Measurements from ENCODE around the gene FBXL22. TPM values are rescaled to one million over a fixed set of nuclear protein-coding genes. Genes with fewer than 3 reads are reported as not detected.

Gene FBXL22
- total RNA-seq, 1 experiment from 2014 or later = 0.49 TPM

GRCh38 chr15:63610209-63610841, 13.1 kb downstream of the FBXL22 start:
- no peak overlapping the region for H2AFZ ChIP-seq (ENCODE audit: low read depth, low read length, poor library complexity, severe bottlenecking)
- no peaks in the 10 kb centered on the region for H4K20me1 ChIP-seq (ENCODE audit: insufficient read depth)
- DNase-seq (ENCODE audit: low read depth, low spot score) = peak; percentile 69
- no peak overlapping the region for H3K27ac ChIP-seq (ENCODE audit: low read depth, low read length)
- POLR2A ChIA-PET = interaction anchor here (1.1 to 1.2 kb wide), 2 partner anchors 106 to 457 kb away, joined by 3 read pairs; partner anchors contain the start of gene USP3
- peaks cover 0 to 4% of the 10 kb centered on the region in 2 experiments; a peak in 1 of 4 replicates for H3K4me1 ChIP-seq (ENCODE audit: control insufficient read depth in 1 of 2, insufficient read depth in 2 of 2, low read length in 2 of 2)
- CTCF ChIA-PET = interaction anchor here (0.6 to 3.2 kb wide), 22 partner anchors 10 to 553 kb away, joined by 3 to 49 read pairs (median 4); partner anchors contain the start of genes CIAO2A, DAPK2, FBXL22 and PPIB
- no peak overlapping the region for H3K9ac ChIP-seq (ENCODE audit: low read length)
- no peaks in the 10 kb centered on the region for H3K36me3 ChIP-seq (ENCODE audit: control insufficient read depth in 1 of 2, insufficient read depth in 2 of 2, low read length in 2 of 2)
- intact Hi-C loops (cut with micrococcal nuclease) = loop anchor here (1.0 to 5.0 kb wide), 3 partner anchors 281 to 542 kb away; partner anchors contain the start of gene SNX22
- no peaks in the 10 kb centered on the region for H3K9me3 ChIP-seq (ENCODE audit: control insufficient read depth in 1 of 2, insufficient read depth in 1 of 2, low read depth in 1 of 2, low read length in 2 of 2)
- no peaks in the 10 kb centered on the region for H3K79me2 ChIP-seq (ENCODE audit: insufficient read depth, low read length)
- no peak overlapping the region for H3K4me2 ChIP-seq (ENCODE audit: low read length)
- RAD21 ChIA-PET (ENCODE audit: low non-redundant PET in 1 of 2, low total read pairs in 2 of 2, uncharacterized antibody in 2 of 2, unreplicated experiment in 2 of 2) = interaction anchor here (0.5 to 1.3 kb wide), 8 partner anchors 142 to 539 kb away, joined by 3 to 7 read pairs (median 4); partner anchors contain the start of gene DAPK2 (in 1 of the 2)
- H3K9me2 ChIP-seq (ENCODE audit: insufficient read depth) = no peaks in the 10 kb centered on the region
- no TSS peak for BruUV-seq (replicated peaks)
- peak; percentile 98 for ATAC-seq
- no peak overlapping the region for H3K4me3 ChIP-seq (replicated peaks in 1 of 2; ENCODE audit: low read depth in 1 of 2, low read length in 2 of 2)
- H3K27me3 ChIP-seq (ENCODE audit: insufficient read depth, low read length) = no peaks in the 10 kb centered on the region
- TF ChIP-seq CBX3 (IDR thresholded peaks at IDR 0.05; ENCODE audit: low read depth) (no peak), RAD21 (IDR thresholded peaks at IDR 0.05; ENCODE audit: low read depth) (peak; percentile 90), REST (IDR thresholded peaks at IDR 0.05; ENCODE audit: low read depth) (no peak), JUND (IDR thresholded peaks at IDR 0.05) (no peak), CTCF (IDR thresholded peaks at IDR 0.05 in 2 of 3, conservative IDR thresholded peaks at IDR 0.05 in 1 of 3; ENCODE audit: borderline replicate concordance in 1 of 3, insufficient read depth in 1 of 3, low read depth in 2 of 3, low read length in 2 of 3) (peak; percentile 77 to 82 (median 80)), EZH2phosphoT487 (IDR thresholded peaks at IDR 0.05; ENCODE audit: borderline replicate concordance) (no peak), CEBPB (IDR thresholded peaks at IDR 0.05; ENCODE audit: low read depth) (no peak), ZNF274 (IDR thresholded peaks at IDR 0.05; ENCODE audit: low read depth, low read length) (no peak), SIN3A (IDR thresholded peaks at IDR 0.05; ENCODE audit: low read depth) (no peak), EZH2 (IDR thresholded peaks at IDR 0.05) (no peak), MAX (IDR thresholded peaks at IDR 0.05) (no peak), FOSL1 (IDR thresholded peaks at IDR 0.05; ENCODE audit: low read depth) (no peak), POLR2A (IDR thresholded peaks at IDR 0.05; ENCODE audit: borderline replicate concordance, extremely low read depth, insufficient read depth, insufficient read length) (no peak), SRF (IDR thresholded peaks at IDR 0.05; ENCODE audit: low read depth) (no peak), ELF1 (IDR thresholded peaks at IDR 0.05; ENCODE audit: borderline replicate concordance, low read depth) (no peak), ZFX (IDR thresholded peaks at IDR 0.05) (no peak), SP1 (IDR thresholded peaks at IDR 0.05; ENCODE audit: low read depth) (no peak), EGR1 (IDR thresholded peaks at IDR 0.05; ENCODE audit: low read depth) (no peak), YY1 (IDR thresholded peaks at IDR 0.05; ENCODE audit: extremely low read depth, insufficient replicate concordance, low read depth, low read length) (peak; percentile 18), POLR2AphosphoS5 (IDR thresholded peaks at IDR 0.05; ENCODE audit: low read depth, low read length) (no peak), ATF3 (IDR thresholded peaks at IDR 0.05) (no peak)

Measured in HCT116 (cell line).